ENCODE data around the gene HINFP.

DNA sequence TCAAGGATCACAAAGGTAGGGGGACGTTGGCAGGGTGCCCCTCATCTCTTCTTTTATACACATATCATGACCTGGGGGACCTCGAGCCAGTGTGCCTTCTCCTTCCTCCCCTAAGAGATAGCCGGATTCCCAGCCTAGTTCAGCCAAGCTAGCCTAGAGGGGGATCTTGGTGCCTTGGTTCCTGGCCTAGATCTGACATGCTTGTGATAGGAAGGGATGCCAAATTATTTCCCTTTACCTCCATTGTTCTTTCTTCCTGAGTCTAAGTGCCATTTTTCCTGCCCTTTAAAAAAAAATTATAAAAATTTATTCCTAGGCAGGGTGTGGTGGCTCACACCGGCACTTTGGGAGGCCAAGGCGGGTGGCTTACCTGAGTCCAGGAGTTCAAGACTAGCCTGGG, 7.0 kb upstream of the HINFP start:
- TF ChIP-seq, protein P1, sequence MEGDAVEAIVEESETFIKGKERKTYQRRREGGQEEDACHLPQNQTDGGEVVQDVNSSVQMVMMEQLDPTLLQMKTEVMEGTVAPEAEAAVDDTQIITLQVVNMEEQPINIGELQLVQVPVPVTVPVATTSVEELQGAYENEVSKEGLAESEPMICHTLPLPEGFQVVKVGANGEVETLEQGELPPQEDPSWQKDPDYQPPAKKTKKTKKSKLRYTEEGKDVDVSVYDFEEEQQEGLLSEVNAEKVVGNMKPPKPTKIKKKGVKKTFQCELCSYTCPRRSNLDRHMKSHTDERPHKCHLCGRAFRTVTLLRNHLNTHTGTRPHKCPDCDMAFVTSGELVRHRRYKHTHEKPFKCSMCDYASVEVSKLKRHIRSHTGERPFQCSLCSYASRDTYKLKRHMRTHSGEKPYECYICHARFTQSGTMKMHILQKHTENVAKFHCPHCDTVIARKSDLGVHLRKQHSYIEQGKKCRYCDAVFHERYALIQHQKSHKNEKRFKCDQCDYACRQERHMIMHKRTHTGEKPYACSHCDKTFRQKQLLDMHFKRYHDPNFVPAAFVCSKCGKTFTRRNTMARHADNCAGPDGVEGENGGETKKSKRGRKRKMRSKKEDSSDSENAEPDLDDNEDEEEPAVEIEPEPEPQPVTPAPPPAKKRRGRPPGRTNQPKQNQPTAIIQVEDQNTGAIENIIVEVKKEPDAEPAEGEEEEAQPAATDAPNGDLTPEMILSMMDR (IDR thresholded peaks at IDR 0.05; ENCODE audit: low read depth, low read length), result no peak
- TF ChIP-seq POLR2A (IDR thresholded peaks at IDR 0.05; ENCODE audit: extremely low read depth, insufficient read length), result no peak
- TF ChIP-seq, protein P2, sequence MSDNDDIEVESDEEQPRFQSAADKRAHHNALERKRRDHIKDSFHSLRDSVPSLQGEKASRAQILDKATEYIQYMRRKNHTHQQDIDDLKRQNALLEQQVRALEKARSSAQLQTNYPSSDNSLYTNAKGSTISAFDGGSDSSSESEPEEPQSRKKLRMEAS (IDR thresholded peaks at IDR 0.05; ENCODE audit: low read depth, low read length), result no peak
